Activated CD4-positive, CD25-positive, alpha-beta regulatory T cell (primary cell): ENCODE results near the gene SH2D6.
"Not testable (repeated sequence)": the region's sequence is repeated elsewhere in the genome, so short reads cannot be mapped to it uniquely, and the experiment has no call there.

Experiments used
- DNase-seq, 4 experiments: peaks; one replicate each; lab custom pipeline; 2025; lab: John Stamatoyannopoulos, UW

Gene SH2D6

GRCh38 chr2:85418132-85419008, at the start of gene SH2D6:
Gene SH2D6, plus strand, starts transcription at chr2:85418714. Its CDS starts 10,752 bp downstream, at chr2:85429466.
- DNase-seq: peak; percentile 69 to 86 (median 80)

DNA sequence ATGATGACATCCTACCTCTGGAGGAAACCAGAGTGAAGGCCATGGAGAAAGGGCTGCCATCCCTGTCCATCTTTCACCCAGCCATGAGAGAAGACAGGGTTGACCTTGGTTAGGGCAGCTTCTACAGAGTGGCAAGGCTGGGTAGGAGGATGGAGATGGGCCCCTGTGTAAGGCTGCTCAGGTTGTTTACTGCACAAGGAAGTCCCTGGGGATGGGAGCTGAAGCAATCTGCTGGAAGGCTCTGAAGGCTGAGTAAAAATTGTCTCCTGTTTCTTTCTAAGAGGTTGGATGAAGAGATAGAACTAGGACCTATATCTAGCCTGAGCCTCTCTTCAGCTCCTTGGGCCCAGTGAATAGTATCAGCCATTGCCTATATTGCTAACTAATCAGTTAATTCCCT, 49.6 kb upstream of the SH2D6 start:
- no peak for DNase-seq

DNA sequence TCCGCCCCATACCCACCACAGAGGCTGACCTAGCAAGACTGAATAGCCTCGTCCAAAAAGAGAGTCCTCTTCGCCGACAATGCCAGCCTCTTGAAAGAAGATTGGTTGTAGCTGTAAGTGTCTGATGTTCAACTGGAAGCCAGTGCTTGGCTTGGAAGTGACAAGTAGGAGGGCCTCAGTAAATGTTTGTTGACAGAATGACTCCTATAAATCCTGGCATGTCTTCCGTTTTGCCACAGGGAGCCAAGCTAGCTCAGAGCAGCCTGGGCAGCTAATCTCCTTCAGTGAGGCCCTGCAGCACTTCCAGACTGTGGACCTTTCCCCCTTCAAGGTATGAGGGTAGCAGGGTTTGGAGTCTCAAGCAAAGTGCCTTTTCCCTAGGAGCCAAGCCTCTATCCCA, 49.0 kb upstream of the SH2D6 start:
- DNase-seq: no peak

DNA sequence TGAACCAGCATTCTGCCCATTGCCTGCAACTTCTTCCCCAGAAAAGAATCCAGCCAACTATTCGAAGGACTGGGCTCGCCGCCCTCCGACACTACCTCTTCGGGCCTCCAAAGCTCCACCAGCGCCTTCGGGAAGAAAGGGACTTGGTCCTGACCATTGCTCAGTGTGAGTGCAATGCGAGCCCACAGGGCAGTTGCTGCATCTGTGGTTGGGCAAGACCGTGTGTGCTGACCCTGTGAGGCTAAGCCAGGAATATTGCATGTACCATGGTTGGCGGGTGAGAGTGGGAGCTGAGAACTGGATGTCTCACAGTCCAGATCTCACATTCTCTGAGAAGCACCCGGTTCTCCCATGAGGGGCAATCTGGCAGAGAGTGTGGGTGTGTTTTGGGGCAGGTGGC, 47.5 kb upstream of the SH2D6 start:
- DNase-seq: no peak

DNA sequence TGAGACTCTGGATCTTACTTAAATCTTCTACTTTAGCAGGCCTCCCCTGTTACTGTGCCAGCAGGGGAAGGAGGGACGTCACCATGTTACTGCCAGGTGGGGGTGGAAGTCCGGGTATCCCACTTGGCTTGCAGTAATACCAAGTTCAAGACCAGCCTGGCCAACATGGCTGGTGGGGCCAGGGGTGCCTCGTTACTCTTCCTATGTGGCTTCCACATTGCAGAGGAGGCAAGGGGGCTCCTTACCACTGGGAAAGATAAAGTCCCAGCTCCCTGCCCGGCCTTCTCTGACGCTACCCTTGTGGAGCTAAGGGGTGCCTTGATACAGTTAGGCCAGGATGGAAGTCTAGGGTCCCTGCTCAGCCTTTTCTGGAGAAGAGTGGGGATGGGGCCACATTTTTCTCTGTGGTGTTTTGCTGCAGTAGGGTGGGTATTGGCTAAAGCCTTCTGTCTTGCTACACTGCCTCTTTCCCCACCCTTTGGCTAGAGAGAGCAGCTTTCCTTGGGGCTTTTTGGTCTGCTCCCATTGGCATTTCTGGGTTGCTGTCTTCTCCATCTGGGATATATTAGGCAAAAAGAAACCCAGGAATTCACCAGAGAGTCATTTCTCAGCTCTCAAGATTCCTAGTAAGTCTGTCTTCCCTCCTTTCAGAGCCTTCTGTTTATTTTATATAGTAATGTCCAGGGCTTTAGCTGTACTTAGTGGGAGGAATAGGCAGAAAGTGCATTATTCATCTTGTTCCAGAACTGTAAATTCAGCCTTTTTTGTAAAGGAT, 42.0 kb upstream of the SH2D6 start:
- no peak for DNase-seq

- DNase-seq: no peak
Observed at GRCh38 chr2:85377083-85377482, 41.4 kb upstream of the SH2D6 start.

- no peak for DNase-seq
Observed at GRCh38 chr2:85378257-85378656, 40.3 kb upstream of the SH2D6 start.

- no peak for DNase-seq
Observed at GRCh38 chr2:85380048-85380447, 38.5 kb upstream of the SH2D6 start.

GRCh38 chr2:85383151-85383550, 35.4 kb upstream of the SH2D6 start:
- not testable (repeated sequence) for DNase-seq

DNA sequence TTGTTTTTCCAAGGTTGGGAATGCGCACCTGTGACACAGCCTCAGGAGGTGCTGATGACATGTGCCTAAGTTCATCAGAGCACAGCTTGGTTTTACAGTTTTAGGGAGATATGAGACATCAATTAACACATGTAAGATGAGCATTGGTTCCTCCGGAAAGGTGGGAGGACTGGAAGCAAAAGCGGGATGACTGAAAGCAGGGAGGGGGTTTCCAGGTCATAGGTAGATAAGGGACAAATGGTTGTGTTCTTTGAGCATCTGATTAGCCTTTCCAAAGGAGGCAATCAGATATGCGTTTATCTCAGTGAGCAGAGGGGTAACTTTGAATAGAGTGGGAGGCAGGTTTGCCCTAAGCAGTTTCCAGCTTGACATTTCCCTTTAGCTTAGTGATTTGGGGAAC, 34.7 kb upstream of the SH2D6 start:
- DNase-seq: no peak

DNA sequence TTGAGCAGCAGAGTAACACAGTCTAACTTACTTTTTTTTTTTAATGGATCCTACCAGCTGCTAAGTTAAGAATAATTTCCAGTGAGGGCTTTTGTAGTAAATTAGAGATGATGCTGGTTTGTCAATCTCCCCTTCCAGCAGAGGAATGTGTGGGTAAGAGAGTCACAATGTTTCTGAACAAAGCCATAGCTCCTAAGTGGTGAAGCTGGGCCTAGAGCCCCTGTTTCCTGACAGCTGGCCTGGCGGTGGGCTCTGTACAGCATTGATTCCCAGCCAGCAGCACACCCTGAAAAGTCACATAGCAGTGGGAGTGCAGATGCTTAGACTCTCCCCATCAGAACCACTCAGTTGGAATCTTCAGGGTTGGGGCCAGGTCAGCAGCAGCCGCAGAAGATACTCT, 32.8 kb upstream of the SH2D6 start:
- no peak for DNase-seq

DNA sequence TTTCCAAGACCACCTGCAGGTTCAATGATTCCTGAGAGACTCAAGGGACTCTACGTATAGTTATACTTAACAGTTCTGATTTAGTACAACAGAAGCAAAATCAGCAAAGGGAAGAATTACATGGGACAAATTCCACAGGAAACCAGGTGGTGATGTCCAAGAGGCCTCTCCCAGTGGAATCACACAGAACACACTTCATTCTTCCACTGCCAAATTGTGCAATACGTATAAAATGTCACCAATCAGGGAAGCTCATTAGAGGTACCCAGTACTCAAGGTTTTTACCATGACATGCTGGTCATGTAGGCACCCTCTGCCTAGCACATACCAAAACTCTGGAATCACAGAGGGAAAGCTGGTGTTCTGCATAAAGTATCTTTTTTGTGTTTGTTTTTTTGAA, 30.8 kb upstream of the SH2D6 start:
- DNase-seq: no peak

- no peak for DNase-seq
Observed at GRCh38 chr2:85388878-85389538, 29.5 kb upstream of the SH2D6 start.

GRCh38 chr2:85390941-85391669, 27.4 kb upstream of the SH2D6 start:
- DNase-seq: peak; percentile 25 to 44 (median 34)

DNA sequence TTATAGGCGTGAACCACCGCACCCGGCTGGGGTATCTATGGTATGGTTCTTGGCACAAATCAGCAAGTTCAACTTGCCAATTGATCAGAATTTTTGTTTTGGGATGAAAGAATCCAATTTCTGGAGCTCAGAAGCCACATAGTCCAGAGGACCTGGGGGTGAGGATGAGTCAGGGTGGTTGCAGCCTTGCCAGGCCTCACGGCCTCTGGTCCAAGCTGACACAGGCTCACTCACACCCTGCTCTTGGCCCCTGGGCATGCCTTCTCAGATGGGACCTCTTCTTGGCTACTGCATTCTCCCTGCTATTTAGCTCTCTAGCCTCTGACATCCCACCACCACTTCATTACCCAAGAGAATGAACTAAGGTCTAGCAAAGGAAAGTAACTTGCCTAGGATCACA, 24.7 kb upstream of the SH2D6 start:
- DNase-seq: no peak

DNA sequence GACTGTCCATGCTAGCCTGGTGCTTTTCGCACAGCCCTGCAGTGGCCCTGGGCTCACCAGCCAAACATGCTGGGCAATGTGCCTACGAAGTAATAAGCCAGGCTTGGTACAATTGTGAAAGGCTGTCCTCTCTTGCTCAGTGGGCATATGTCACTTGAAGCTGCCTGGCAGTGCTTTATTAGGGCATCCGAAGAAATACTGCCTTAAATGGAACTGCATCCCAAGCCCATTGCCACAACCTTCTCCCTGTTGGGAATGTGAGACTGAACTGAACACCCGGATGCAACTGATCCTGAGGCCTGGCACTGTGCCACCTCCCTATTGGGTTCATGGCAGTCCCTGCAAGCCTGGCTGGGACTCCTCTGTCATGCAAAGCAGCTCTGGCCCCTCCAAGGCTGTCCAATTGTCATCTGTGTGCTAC, 24.2 kb upstream of the SH2D6 start:
- no peak for DNase-seq

- DNase-seq: no peak
Observed at GRCh38 chr2:85394976-85395375, 23.5 kb upstream of the SH2D6 start.

- DNase-seq: no peak
Observed at GRCh38 chr2:85395912-85396475, 22.5 kb upstream of the SH2D6 start.

- DNase-seq: no peak
Observed at GRCh38 chr2:85396531-85397470, 21.7 kb upstream of the SH2D6 start.

DNA sequence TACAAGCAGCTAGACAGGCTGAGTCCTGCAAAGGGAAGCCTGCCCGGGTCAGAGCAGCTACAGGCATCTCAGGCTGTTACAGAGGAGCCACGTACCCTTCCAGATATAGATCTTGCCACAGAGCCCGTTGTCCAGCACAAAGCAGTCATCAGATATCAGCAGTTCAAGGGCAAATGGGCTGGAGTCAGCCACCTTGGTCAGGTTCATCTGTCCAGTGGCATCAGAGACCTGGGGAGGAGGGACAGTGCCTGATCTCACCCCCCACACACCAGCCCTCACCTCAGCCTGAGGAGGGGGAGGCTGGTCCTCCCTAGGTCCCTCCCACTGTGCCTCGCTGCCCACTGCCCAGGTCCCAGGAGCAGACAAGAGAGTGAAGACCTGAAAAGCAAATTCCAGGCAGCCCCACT, 20.6 kb upstream of the SH2D6 start:
- no peak for DNase-seq
